Inferior parietal cortex (tissue), 1 donor: ENCODE measurements around the gene RBM45.
A peak's percentile ranks its signal among the peaks of the same experiment; 100 is the strongest.
"Not testable (repeated sequence)": the region's sequence is repeated elsewhere in the genome, so short reads cannot be mapped to it uniquely, and the experiment has no call there.

Experiments
- DNase-seq: peaks from one replicate; pipeline ENCODE4 v3.0.0-alpha.2; 2016; ENCODE audit errors: extremely low spot score

The RBM45 gene

DNA sequence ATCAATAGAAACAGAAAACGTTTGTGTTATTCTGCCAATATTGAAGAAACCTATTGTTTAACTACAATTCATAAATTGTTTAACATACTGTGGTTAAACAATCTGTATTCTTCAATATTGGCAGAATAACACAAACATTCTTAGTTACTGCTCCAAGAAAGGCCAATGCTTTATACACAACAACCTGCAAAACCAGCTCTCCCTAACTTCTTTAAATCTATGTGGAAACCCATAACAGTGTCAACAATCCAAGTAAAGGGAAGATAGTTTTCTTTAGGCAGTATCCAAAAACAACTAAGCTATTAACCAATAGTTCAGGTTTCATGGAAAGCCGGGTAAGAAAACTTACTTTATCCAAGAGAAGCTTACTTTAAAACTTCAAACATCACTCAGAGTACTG lies 6.2 kb upstream of the RBM45 start:
- DNase-seq = no peak

- no peak for DNase-seq
Measured at GRCh38 chr2:178108176-178108575, 4.1 kb upstream of the RBM45 start.

DNA sequence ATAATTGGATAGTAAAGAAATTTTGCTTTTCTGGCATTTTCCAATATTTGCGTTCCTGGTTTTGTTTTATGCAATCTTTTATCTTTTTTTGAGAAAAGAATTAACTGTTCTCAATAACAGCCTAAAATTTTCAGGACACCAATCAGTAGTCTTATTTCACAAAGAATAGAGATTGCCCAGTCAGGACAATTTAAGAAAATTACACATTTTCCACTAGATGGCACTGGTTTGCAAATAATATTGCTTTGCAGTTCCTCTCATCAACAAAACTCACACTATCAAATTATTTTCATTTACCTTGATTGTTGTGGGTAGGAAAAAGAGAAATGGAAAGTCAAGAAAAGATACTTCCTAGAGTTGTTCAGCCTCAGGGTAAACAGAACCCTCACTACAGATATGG lies 2.4 kb upstream of the RBM45 start:
- DNase-seq = peak; percentile 77

DNA sequence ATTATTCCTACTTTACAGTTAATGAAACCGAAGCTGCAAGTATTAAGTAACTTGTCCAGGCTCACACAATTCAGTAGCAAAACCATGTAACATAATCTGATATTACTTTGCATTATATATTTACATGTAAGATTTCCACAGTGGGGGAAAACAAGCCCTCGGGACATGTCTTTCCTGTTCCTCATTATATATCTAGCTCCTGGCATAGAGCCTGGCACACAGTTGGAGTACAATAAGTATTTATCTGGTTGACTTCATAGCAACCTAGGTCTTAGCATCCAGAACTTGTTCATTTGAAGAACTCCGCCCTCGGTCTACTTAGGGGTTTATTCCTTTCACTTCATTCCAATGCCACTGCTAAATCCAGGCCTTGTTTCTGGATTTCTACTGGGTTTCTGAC lies 1.6 kb upstream of the RBM45 start:
- no peak for DNase-seq

DNA sequence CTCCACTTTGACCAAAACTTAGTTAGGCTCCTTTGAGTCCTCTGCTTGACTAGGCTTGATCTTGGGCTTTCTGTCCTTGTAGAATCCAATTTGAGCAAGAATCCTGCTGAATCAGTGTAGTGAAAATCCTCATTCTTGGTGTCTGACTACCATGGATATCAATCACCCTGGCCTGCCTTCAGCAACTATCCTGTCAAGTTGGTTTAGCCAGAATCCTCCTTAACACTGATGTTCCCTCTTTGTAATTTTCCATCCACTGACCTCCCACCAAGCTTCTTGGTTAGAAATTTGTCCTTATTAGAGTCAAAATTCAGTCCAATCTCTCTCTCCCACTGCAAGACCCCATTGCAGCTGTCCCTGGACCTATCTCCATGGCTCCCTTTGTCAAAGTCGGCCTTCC lies 494 bp upstream of the RBM45 start:
- no peak for DNase-seq

- no peak for DNase-seq
Measured at GRCh38 chr2:178114462-178114861, 2.2 kb downstream of the RBM45 start.

GRCh38 chr2:178115271-178115670 lies 3.0 kb downstream of the RBM45 start:
- no peak for DNase-seq

DNA sequence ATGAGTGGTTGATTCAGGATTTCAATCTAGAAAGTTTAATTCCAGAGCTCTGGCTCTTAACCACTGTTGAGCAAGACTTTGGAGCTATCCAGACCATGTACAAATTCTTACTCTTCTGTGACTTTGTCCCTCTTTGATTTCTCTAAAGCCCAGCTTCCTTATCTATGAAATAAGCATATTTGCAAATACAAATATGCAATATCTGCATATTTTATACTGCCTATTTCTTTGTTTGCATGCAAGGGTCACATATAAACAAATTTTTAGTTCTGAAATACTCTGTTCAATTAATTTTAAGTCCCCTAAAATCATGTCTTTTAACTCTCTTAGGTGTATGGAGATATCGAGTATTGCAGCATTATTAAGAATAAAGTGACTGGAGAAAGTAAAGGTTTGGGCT lies 5.5 kb downstream of the RBM45 start:
- DNase-seq = no peak

- no peak for DNase-seq
Measured at GRCh38 chr2:178119179-178119922, 7.1 kb downstream of the RBM45 start.

DNA sequence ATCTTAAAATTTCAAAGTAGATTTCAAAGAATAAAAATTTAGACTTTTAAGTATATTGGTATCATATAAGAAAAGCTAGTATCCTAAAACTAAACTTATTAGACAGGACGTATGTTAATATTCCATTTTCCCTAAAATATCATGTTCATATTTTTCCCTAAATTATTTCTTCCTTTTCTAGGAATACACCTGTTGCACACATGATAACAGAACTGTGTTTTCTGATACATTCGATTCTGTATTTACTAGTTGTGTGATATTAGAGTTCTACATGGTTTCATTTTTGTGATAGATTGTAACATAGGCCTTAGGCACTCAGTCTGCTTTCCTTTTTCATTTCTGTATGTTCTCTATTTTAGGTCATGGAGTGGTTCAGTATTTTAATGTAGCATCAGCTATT lies 10.9 kb downstream of the RBM45 start:
- no peak for DNase-seq

- no peak for DNase-seq
Measured at GRCh38 chr2:178125125-178125524, 12.9 kb downstream of the RBM45 start.

- no peak for DNase-seq
Measured at GRCh38 chr2:178125862-178126261, 13.6 kb downstream of the RBM45 start.

DNA sequence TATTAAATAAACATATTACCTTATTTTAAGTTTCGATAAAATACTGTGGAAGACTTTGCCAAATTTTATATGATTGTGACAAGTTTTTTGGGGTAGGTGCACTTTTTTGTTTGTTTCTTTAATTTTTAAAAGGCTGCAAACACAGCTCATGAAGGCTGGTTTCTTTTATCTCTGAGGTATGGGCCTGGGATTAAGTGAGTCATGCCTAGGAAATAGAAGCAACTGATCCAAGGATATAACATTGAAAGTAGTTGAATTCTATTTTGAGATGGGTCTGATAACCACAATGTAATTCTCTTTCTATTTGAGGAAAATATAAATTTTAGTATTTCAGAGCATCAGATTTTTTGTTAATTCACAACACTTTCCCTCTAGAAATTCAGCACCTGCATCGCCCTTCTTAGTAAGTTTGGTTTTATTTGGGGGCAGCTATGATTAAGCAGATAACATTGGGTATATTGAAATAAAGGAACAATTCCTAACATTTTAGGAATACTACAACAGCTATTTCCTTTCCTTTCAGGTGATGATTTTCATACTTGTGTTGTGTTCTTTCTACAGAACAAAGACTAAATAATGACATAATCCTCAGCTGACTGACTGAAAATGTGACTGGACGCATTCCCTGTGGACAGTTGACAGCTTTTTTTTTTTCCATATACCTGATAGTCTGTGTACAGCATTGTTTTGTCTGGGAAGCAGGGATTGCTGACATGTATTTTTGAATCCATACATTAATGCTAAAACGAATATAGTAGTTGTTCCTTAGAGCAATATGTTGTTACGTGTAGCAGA lies 16.8 kb downstream of the RBM45 start:
- DNase-seq = no peak

DNA sequence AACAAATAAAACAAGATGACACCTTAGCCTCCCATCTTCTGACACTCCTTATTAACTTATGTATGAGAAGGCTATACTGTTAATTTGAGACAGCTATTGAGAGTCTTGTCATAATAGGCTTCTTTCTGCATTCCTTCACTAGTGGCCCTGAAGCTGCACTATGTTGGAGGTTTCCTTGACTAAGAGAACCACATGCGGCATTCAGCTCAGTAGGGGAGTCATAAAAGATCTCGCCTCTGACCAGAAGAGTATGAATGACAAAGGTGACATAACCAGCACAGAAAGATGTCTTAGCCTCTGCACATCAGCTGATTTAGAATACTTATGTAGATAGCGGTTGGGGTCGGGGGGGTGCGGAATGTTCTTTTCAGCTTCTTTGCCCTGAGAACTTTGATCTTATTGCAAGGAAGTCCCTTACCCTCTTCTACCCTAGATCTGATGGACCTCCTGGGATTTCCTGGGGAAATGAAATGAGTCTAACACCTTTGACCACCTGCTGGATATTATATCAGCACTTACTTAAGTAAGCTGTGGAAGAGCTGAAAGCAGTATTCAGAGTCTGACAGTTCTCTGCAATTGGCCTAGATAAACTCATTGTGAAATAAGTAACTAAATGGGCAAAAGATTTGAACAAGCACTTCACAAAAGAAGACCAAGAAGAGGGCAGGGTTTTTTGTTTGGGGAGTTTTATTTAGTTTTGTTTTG lies 24.2 kb downstream of the RBM45 start:
- no peak for DNase-seq

DNA sequence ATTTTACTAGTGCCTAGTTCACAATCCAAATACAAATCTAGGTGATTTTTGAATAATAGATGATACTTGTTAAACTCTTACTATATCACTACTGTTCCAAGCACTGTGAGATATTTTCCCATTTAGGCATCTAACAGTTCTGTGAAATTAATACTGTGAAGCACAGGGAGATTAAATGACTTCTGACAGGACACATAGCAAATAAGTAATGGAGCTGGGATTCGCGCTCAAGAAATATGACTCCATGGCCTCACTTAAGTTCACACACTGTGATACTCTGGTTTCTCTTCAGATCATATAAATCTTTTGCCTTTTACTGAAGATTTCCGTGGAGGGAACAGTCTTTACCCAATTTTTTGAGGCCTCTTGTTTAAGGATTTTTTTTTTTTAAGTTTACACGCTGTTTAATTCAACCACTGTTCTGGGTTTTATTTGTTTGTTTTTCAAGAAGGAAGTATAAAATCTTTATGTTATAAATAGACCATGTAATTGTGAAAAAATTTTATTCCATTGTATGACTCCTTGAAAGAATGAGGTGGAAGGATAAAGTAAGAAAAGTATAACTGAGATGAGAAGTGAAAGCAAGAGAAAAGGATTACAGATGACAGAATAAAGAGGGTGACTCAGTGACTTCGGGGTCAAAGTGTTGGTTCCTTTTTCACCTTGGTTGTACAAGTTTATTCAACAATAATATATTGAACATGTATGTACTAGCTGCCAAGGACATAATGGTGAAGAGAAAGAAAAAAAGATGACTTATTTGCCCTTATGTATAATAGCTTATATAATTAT lies 30.2 kb downstream of the RBM45 start:
- no peak for DNase-seq

- no peak for DNase-seq
Measured at GRCh38 chr2:178143481-178143880, 31.2 kb downstream of the RBM45 start.

DNA sequence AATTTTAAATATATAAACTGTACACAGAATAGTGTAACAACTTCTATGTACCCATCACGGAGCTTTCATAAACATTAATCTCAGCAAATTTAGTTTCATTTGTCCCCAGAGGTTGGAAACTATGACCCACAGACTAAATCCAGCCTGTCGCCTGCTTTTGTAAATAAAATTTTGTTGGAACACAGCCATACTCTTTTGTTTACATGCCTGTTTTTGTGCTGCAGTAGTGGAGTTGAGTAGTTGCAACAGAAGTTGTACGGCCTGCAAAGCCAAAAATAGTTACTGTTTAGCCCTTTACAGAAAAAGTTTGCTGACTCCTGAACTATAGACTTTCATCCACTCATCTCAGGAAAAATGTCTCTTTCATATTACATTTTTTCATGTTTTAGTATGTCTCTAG lies 39.8 kb downstream of the RBM45 start:
- no peak for DNase-seq

DNA sequence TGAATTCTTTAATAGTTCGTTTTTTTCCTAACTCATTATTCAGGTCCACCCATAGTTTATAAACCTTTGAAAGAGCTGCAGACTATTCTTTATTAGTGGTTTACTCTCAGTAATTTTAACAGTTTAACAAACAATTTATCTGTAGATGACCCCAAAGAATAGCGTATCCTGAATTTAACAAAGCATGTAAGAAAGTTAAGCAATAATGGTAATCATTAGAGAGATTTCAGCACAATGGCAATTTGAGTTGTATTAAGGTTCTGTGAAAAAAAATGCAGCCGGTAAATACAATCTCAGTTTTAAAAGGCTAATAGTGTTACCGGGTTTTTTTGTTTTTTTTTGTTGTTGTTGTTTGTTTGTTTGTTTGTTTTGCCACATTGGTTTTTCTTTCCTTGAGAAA lies 40.3 kb downstream of the RBM45 start:
- no peak for DNase-seq

DNA sequence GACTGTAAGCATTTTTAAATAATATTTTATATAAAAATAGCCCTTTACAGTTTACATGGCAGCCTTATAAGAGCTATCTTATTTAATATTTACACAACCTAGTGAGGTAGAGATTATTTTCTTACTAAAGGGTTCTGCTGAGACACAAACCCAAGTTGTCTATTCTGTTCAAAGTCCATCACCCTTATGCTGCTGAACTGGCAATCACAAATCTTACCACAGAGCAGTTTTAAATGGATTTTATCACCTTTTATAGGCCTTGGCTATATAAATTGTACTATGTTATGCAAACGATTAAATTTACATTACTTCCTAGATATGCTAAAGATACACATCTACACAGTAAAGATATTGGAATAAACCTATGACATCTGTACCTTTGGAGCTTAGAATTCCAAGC lies 40.7 kb downstream of the RBM45 start:
- DNase-seq = no peak

GRCh38 chr2:178153878-178154277 lies 41.6 kb downstream of the RBM45 start:
- DNase-seq = not testable (repeated sequence)

- DNase-seq = no peak
Measured at GRCh38 chr2:178155524-178155923, 43.3 kb downstream of the RBM45 start.

DNA sequence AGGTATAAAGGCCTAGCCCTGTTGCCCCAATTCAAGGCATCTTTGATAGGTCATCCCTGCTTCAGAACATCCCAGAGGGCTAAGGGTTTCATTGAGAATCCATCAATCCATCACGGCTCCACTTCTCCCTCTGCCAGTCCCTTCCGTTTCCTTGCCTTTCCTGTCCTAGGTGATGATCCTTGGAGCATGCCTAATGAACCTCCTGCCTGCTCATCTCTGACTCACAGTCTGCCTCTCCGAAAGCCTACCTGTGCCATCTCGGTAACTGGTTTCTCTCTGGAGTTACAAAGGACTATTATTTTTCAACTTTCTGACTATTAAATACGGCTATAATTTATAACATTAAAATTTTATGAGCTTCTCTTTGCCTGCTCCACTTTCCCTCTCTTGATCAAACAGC lies 45.3 kb downstream of the RBM45 start:
- DNase-seq = no peak
